SIG-M5 treated with dmso at 0.1 percent for 504 hours (cell line): Measurements from ENCODE around the gene CHRFAM7A.
"Not testable (repeated sequence)": the region's sequence is repeated elsewhere in the genome, so short reads cannot be mapped to it uniquely, and the experiment has no call there.

Experiments
- DNase-seq: peaks from one replicate; lab custom pipeline; 2025; ENCODE audit not compliant: unreplicated experiment; lab: John Stamatoyannopoulos, UW

The CHRFAM7A gene

DNA sequence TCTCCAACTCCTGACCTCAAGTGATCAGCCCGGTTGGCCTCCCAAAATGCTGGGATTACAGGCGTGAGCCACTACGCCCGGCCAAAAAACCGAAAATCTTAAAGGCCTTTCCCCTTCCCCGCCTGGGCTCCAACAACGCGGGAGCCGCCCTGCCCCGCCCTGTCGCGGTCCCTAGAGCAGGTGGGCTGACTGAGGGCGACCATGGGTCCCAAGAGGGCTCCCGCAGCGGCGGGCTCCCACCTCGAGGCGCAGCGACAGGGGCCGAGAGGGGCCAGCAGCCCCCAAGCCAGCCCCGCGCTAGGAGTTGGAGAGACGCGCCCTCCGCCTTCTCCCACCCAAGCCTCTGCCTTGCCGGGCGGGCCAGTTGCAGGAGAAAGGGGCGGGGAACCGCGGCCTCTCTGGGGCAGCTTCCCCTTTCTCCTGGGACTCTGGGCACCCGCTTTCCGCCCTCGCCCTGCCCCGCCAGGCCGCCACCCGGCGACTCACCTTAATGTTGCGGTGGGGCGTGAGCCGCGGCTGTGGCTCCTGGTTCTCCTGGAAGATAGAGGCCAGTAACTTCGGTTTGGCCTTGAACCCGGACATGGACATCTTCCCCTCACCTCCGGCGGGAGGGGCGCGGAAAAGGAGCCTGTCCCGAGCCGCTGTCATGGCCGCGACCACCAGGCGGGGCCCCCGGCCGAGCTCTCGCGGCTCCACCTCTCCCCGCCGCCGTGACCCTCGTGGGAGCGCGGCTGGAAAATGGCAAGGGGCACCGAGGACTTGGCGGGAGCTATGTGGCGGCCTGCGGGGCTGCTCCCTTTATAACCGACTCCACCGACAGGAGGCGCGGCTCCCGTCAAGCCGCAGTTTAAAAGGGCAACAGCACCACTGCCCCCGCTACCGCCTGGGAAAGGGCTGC lies at the start of gene CHRFAM7A:
TSS of gene CHRFAM7A (minus strand) at position 775 of the 898 bp plus-strand sequence. CDS start 10,189 bp downstream, outside the sequence.
- not testable (repeated sequence) for DNase-seq

DNA sequence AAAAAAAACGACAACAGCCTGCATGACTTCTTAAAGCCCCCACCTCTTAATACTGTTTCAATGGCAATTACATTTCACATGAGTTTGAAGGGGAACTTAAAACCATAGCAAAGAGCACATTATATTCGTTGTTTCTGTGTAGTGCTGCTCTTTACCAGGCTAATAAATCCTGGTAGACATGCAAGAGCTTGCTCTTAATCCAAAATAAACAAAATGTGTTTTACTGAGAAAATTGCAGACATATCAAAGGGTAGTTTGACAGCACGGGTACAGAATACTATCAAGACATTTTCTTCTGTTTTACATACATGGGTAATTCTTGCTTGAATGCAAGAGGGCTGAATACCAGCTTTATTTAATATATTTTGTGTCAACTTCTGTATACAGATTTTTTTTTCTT lies 45.0 kb upstream of the CHRFAM7A start:
- not testable (repeated sequence) for DNase-seq

DNA sequence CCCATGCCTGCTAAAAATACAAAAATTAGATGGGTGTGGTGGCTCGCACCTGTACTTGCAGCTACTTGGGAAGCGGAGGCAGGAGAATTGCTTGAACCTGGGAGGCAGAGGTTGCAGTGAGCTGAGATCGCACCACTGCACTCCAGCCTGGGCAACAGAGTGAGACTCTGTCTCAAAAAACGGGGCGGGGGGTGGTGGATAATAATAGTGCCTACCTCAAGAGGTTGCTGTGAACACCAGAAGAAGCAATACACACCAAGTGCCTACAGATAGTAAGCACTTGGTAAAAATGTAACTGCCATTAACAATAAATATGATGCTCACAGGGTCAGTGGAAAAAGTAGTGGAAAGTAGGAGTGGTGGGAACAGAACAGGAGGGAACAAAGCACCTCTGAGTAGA lies 42.5 kb upstream of the CHRFAM7A start:
- DNase-seq, result not testable (repeated sequence)

DNA sequence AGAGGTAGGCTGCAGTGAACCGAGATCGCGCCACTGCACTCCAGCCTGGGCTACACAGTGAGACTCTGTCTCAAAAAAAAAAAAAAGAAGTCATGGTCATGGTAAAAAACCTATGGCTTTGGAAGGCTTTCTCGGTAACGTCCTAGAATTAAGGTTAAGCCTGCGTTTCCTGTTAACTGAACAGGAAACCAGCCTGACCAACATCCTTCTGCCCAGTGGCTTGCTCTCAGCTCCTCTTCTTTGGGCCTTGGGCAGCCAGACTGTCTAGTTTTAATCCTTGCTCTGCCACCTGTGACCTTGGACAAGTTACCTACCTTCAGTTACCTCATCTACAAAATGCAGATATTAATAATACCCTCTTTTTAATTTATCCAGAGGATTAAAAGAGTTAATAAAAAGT lies 27.4 kb upstream of the CHRFAM7A start:
- DNase-seq, result not testable (repeated sequence)

DNA sequence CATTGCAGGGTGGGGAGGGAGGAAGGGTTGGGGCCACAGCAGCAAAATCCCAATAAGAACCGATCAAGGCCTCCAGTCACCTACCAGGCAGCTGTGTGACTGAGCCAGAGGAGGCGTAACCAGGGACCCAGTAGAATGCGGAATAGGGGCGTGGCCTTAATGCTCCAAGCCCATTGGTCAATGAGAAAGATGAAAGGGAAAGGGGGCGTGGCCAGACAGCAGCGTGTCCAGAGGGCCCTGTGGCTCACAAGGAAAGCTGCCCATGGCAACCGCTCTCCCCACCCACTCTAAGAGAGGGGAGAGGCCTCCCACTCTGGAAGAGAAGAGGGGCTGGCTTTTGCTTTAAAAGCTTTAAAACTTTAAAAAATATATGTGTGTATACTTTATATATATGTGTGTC lies 20.8 kb upstream of the CHRFAM7A start, which contains the start of gene GOLGA8R:
TSS of gene GOLGA8R (minus strand) at position 101 of the 400 bp plus-strand sequence. CDS start at position 3, 98 bp downstream.
- not testable (repeated sequence) for DNase-seq

DNA sequence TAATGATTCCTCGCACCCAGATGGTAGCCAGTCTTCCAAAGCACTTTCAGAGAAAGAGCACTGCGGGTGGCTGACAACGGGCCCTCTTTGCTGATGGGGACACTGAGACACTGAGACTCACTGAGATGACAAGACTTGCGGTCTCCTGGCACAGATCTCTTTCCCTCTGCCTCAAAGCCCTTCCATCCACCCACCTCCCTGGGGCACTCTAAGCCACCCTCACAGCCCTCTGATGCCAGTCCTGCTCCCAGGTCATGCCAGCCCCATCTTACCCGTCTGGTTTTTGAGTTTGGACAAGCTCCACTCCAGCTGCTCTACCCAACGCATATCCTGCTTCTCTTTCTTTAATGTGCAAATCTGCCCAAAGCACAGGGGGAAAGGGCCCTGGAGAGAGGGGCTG lies 14.3 kb upstream of the CHRFAM7A start:
- not testable (repeated sequence) for DNase-seq

DNA sequence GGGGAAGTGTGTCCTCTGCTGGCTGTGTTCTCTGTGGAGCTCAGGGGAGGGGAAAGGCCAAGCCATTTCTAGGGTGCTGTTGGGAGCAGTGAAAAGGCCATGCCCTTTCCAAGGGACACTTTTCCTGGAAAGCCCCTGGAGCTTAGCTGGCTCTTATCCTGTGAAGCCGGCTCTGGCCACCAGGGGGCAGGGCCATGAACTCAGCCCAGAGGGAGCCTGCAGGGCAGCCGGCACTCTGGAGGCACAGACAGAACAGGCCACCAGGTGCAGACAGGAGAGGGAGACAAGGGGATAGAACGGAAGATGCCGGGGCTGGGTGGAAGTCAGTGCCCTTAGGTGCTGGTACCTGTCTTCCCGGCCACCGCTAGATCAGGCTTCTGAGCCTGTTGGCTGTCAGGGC lies 5.6 kb upstream of the CHRFAM7A start:
- not testable (repeated sequence) for DNase-seq

DNA sequence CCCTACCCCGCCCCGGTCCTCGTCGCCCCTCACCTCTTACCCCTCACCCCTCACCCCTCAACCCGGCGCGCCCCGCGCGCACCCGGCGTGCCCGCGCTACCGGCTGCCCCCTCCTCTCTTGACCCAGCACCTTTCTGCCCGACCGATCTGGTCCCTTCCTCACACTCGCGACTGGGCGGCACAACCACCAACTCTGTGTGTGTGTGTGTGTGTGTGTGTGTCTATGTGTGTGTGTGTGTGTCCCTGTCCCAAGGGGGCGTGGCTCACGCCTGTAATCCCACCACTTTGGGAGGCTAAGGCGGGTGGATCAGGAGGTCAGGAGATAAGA lies 288 bp upstream of the CHRFAM7A start:
- not testable (repeated sequence) for DNase-seq

DNA sequence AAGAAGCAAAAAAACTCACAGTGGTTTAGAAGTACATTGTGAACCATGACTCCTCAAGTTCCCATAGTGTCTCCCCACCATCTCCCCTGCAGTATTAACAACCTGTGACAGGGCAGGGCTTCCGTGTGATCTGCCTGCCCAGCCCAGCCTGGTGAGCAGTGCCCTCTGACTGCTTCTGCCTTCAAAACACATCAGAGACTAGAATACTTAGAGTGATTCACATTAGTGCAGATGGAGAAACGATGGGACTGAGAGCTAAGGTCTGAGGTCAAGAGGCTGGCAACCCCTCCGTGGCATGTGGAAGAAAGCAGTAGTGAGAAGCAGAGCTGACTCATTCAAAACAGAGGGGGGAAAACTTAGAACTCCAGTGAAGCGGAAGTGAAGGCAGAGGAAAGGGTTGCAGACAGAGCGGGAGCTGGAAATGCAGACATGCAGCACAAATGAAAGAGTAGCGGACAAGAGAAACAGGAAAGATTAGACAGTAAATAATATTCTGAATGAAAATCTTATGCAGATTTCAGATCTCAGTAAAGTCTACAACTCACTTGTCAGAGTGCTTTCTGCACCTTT lies 6.9 kb downstream of the CHRFAM7A start:
- not testable (repeated sequence) for DNase-seq

DNA sequence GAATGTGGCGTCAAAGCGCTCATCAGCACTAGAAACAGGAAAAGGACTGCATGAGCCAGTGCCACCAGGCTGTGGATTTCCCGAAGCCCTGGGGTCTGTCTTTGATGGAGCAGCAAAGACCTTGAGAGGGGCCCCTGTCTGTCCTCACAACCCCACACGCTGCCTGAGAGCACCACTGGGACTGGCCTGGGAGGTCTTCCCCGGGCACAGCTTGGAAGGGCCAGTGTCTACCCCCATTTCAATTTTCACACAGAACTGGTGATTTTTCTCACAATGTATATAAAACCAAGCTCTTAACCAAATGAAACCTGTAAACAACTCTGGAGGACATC lies 16.3 kb downstream of the CHRFAM7A start:
- DNase-seq, result not testable (repeated sequence)

DNA sequence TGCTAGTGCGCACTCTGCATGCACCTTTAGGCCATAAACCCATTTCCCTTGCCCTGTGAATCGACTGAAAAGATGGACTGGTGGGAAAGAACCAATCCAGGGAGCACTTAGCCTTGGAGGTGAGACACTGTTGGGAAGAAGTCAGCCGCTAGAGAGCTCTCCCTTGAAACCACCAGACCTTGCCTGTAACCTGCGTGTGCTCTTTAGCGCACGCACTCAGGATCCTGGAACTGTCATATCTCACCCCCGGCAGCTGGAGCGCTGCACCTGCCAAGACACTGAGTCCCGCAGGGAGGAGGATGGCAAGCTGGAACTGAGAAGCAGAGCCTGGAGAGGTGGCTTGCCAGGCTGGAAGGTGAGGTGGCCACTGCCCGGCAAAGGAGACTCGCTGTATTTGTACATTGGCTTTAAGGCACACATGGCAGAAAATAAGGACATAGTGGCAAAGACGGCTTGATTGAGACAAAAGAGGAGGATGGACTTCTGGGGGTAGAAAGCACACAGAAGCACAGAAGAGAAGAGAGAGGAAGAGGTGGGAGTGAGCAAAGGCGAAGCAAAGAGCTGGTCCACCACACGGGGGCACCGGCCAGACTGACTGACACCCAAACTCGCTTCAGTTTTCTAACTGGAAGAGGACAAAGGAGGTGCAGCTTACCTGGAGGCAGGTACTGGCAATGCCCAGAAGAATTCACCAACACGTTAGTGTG lies 16.8 kb downstream of the CHRFAM7A start:
- not testable (repeated sequence) for DNase-seq

DNA sequence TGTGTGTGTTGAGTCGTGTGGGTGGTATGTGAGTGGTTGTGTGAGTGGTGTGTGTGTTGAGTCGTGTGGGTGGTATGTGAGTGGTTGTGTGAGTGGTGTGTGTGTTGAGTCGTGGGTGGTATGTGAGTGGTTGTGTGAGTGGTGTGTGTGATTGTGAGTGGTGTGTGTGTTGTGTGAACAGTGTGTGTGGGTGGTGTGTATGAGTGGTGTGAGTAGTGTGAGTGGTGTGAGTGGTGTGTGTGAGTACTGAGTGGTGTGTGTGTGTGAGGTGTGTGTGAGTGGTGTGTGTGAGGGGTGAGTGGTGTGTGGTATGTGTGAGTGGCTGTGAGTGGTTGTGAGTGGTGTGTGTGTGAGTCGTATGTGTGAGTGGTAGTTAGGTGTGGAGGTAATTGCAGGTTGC lies 17.5 kb downstream of the CHRFAM7A start:
- DNase-seq, result not testable (repeated sequence)

DNA sequence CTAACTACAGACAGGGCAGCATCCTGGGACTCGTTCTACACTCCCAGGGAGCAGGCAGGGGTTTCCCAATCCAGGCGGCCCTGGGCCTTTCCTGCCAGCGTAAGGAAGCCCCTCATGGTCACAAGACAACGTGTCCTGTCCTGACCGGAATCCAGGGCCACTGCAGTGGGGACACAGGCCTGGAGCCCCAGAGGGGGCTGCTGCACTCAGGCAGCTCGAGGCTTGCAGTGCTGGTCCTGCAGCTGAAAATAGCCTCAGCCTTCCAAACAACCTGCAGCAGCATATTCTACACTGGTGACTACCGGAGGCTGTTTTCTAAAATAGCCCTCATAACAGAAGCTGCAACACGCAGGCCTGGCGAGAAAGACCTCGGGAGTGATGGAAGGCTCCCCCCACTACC lies 18.5 kb downstream of the CHRFAM7A start:
- DNase-seq, result not testable (repeated sequence)

DNA sequence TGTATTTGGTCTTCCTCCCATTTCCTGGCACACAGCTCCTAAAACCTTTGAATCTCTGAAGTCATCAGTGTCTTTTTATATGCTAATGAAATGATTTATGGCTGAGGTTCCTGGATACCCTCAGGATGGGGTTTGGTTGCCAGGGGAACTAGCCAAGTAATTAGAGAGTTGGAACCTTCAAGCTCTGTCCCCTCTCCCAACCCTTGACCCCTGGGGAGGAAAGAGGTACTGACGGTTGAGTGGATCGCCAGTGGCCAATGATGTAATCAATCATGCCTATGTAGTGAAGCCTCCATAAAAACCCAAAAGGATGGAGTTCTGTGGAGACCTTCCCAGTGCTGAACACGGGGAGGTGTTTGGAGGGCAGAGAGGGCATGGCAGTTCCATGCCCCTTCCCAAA lies 25.1 kb downstream of the CHRFAM7A start:
- not testable (repeated sequence) for DNase-seq

DNA sequence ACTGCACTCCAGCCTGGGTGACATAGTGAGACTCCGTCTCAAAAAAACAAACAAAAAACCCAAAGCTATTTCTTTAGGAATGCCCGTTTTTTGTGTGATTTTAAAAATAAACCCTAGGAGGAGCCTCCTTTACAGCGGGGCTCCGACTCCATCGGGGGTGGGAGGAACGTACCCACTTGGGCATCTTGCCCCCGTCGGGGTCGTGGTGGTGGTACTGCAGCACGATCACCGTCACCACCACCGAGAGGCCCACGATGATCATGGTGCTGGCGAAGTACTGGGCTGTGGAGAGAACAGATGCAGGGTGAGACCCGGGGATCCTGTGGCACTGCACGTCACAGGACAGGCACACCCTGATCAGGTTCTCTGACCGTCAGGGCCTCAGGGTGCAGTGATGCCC lies 26.1 kb downstream of the CHRFAM7A start:
- not testable (repeated sequence) for DNase-seq

DNA sequence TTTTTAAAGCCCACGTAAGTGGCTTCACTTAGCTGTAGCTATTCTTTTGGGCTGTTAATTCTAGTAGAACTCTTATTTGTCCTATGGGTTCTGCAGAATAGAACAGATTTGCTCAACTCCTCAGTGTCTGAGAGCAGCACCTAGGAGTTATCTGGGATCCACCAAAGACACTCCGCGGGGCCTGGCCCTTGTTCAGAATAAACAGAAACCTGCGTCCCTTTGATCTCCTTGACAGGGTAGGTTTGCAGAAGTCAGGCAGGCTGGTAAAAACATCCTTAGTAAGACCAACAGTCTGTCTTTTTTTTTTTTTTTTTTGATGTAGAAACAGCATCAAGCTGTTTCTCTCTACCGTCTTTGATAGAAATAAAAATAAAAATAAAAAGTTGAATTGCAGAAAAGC lies 31.9 kb downstream of the CHRFAM7A start:
- DNase-seq, result not testable (repeated sequence)

DNA sequence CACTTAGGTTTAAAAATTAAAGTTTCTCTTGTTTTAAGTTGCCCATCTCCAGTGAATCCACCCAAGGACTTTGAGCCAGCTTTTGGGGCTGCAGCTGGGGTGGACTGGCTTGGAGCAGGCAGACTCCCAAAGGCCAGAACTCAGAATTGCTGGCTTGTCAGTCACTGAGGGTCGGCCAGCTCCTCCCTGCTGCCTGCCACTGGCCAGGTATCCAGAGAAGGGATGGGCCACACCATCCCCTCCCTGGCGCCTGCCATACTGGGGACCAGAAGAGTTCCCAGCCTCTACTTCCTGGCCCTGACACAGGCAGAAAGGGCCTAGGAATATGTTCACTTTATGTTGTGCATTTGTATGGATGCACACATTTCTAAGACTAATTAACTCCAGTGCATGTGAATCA lies 32.4 kb downstream of the CHRFAM7A start:
- not testable (repeated sequence) for DNase-seq

DNA sequence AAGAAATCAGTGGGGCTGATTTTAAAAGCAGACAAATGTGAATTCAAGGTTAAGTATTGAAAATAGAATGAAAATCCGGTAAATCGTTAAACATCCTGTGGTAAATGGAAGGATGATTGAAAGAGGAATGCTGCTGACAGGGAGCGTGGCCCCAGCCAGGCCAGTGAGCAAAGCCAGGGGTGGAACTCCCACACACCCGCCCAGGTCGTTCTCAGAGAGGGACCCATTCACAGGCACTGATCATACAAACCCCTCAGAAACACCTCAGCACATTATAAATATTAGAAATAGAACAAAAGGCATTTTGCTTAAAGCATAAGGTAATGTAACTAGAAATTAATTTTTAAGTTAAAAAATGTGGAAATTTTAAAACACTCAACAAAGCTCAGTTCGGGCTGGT lies 38.3 kb downstream of the CHRFAM7A start:
- DNase-seq, result not testable (repeated sequence)

DNA sequence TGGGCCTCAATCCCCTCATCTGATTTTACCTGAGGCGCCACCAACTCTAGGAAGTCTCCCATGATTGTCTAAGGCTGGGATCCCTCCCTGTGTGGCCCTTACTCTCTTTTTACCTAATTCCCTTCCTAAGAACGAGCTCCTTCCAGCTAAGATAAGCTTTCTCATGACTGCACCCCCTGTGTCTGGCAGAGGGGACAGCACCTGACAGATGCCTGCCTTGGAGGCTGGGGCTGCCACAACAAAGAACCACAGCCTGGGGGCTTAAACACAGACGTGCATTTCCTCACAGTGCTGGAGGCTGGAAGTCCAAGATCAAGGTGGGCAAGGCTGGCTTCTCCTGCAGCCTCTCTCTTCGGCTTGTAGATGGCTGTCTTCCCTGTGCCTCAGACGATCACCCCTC lies 43.5 kb downstream of the CHRFAM7A start:
- DNase-seq, result not testable (repeated sequence)

DNA sequence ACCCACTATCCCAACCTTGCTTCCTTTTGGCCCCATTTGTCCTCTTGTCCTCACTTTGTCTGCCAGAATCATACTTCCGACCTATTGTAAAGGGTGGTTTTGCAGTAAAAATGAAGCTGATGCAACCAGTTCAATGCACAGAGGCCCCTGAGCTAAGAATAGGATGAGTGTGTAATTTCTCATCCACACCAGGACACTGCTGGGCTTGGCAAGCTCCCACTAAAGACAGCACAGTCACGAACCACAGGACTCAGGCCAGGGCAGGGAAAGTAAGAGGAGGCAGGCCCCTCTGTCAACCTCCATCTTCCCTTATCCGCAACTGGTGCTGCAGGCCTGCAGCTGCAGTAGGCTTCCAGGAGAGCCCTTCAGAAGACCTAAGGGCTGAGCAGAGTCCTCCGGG lies 56.8 kb downstream of the CHRFAM7A start:
- not testable (repeated sequence) for DNase-seq

DNA sequence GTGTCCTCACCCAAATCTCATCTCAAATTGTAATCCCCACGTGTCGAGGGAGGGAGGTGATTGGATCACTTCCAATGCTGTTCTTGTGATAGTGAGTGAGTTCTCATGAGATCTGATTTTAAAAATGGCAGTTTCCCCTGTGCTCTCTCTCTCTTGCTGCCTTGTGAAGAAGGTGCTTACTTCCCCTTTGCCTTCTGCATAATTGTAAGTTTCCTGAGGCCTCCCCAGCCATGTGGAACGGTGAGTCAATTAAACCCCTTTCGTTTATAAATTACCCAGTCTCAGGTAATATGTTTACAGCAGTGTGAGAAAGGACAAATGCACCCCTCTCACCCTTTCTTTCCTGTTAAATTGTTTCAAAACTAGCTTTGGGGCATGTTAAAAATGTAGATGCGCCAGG lies 59.2 kb downstream of the CHRFAM7A start:
- not testable (repeated sequence) for DNase-seq

DNA sequence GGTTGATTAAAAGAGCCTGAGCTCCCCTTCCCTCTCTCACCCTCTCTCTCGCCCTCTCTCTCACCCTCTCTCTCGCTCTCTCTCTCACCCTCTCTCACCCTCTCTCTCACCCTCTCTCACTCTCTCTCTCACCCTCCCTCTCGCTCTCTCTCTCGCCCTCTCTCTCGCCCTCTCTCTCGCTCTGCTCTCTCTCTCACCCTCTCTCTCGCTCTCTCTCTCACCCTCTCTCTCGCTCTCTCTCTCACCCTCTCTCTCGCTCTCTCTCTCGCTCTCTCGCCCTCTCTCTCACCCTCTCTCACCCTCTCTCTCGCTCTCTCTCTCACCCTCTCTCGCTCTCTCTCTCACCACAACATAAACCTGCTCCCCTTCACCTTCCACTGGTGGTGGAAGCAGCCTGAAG lies 67.2 kb downstream of the CHRFAM7A start:
- DNase-seq, result not testable (repeated sequence)
